NCI-H82 (cell line): Measurements from ENCODE around the gene HSPA6.
"Not testable (repeated sequence)": the region's sequence is repeated elsewhere in the genome, so short reads cannot be mapped to it uniquely, and the experiment has no call there.

Experiments
- DNase-seq: peaks from one replicate; lab custom pipeline; 2025; lab: John Stamatoyannopoulos, UW

HSPA6 gene

GRCh38 chr1:161523817-161524741 lies at the start of gene HSPA6:
HSPA6 (plus strand) TSS chr1:161524540; CDS start chr1:161524659, 119 bp downstream.
- DNase-seq, result peak; percentile 90

- DNase-seq, result not testable (repeated sequence)
Observed at GRCh38 chr1:161477711-161478110, 46.6 kb upstream of the HSPA6 start.

DNA sequence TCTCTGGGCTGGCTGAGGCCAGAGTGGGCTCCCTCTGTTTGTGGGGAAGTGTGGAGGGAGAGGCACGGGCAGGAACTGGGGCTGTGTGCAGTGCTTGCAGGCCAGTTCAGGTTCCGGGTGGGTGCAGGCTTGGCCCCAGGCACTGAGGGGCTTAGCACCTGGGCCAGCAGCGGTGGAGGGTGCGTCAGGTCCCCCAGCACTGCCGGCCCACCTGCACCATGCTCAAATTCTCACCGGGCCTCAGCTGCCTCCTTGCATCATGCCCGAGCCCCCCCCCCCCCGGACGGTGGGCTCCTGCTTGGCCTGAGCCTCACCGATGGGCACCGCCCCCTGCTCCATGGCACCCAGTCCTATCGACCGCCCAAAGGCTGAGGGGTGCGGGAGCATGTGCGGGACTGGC lies 45.4 kb upstream of the HSPA6 start:
- no peak for DNase-seq

DNA sequence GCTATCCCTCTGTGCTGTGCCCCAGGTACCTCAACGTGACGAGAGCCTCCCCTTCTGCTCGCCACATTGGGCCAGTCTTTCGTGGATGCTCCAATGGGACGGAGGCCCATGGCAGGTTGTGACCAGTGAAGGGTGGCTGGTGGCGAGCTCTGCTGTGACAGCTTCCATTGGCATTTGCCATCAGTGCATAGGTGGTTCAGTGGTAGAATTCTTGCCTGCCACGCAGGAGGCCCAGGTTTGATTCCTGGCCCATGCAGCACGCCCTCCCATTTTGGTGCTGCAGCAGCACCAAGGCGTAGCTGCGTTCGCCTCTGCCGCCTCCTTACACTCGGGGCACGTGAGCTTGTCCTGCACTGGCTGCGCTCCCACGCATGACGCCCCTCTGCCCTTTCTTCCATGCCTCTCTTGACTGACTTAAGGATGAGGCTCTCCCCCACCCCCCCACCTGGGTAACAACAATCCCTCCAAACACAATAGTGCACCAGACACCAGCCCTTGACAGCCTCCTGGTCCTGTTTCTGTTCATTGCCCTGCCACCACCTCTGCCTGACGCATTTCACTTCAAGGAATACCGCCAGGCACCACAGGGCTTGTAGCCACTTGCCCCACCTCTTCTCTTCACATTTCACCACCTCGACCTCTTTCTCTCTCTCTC lies 43.8 kb upstream of the HSPA6 start:
- no peak for DNase-seq

GRCh38 chr1:161481624-161482392 lies 42.5 kb upstream of the HSPA6 start:
- DNase-seq, result no peak

DNA sequence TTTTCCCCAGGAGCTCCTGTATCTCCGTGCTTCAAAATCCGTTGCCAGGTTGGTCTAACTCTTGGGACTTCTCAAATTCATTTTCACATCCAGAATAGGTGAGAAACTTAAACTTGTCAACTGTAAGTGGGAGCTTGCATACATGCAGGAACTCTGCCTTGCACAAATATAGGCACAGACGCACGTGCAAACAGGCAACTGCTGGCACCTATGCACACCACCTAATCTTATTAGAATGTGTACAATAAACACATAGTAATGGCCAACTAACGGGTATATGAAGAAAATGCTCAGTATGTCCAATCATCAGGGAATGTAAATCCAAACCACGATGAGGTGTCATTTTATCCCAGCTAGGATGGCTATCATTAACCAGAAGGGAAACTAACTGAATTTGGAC lies 41.7 kb upstream of the HSPA6 start:
- DNase-seq, result no peak

- DNase-seq, result peak; percentile 79
Observed at GRCh38 chr1:161483361-161483760, 41.0 kb upstream of the HSPA6 start.

GRCh38 chr1:161484613-161485012 lies 39.7 kb upstream of the HSPA6 start:
- peak; percentile 24 for DNase-seq

DNA sequence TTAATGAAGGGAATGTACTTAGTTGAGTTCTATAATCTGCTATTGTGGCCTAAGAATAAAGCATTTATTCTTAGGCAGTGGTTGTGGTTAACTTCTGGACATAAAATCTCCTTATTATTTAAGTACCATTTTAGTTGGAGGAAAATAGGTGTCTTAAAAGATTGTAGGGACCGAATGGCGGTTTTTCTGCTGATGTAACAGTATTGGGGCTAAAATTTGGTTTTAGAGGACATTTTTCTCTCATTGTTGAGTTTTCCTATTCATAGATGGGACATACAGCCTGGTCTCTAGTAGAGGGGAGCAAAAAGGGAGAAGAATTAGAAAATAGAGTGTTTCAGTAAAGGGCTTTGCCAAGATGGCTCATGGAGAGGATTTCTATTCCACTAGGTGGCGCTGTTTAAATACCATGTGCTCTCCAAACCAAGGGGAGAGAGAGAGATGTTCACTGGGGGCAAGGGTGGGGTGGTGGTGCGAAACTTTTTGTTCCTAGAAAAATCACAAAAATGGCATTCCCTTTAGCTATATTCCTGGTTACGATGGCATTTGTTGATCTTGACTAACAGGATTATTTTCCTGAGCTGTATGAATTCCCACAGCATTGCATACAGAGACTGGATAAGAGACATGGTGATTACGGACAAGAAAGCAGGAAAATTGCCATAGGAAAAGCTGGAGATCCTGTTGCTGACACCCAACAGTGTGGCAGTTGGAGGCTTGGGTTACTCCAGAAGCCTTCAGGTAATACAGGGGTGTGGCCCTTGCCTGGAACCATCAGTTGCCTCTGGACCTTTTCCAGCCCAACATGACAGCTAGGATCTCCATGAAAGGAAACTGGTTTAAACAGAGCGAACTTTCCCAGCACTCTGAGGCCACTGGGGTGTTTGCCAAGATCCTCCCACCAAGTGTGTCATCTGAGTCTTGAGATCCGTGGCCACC lies 37.3 kb upstream of the HSPA6 start:
- DNase-seq, result peak; percentile 91

- DNase-seq, result no peak
Observed at GRCh38 chr1:161491472-161491871, 32.9 kb upstream of the HSPA6 start.

GRCh38 chr1:161492827-161493226 lies 31.5 kb upstream of the HSPA6 start:
- DNase-seq, result no peak

GRCh38 chr1:161494091-161494735 lies 30.1 kb upstream of the HSPA6 start:
- DNase-seq, result no peak

DNA sequence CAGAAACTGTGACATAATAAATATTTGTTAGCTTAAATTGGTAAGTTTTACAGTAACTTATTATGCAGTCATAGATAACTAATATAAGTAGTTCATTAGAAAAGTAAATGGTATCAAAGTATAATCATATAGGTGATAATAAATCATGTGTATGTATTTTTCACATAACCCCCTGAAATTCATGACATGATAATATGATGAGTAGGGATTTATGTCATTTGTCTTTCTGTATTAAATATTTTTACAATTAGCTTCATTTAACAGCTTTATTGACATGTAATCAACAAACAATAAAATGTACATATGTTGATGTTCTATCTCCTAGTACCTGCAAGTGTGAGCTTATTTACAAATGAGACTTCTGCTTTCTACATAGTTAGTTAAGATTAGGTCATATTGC lies 28.9 kb upstream of the HSPA6 start:
- DNase-seq, result no peak

GRCh38 chr1:161497961-161498360 lies 26.4 kb upstream of the HSPA6 start:
- DNase-seq, result no peak

DNA sequence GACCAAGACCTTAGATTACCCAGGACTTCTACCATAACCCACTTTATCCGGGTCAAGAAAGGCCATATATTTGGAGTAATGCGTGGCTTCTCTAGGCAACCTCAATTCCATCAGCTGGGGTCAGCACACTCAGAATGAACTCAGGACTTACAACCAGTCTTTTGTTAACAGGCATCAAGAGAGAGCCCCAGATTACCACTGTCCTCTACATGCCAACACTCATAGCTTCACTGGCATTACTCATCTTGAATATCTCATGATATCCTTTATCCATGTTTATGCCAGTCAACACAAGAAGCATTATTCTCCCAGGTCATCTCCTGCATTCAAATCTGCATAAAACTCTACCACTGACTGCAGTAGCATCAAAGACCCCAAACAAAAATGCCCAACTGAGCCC lies 25.7 kb upstream of the HSPA6 start:
- DNase-seq, result no peak

DNA sequence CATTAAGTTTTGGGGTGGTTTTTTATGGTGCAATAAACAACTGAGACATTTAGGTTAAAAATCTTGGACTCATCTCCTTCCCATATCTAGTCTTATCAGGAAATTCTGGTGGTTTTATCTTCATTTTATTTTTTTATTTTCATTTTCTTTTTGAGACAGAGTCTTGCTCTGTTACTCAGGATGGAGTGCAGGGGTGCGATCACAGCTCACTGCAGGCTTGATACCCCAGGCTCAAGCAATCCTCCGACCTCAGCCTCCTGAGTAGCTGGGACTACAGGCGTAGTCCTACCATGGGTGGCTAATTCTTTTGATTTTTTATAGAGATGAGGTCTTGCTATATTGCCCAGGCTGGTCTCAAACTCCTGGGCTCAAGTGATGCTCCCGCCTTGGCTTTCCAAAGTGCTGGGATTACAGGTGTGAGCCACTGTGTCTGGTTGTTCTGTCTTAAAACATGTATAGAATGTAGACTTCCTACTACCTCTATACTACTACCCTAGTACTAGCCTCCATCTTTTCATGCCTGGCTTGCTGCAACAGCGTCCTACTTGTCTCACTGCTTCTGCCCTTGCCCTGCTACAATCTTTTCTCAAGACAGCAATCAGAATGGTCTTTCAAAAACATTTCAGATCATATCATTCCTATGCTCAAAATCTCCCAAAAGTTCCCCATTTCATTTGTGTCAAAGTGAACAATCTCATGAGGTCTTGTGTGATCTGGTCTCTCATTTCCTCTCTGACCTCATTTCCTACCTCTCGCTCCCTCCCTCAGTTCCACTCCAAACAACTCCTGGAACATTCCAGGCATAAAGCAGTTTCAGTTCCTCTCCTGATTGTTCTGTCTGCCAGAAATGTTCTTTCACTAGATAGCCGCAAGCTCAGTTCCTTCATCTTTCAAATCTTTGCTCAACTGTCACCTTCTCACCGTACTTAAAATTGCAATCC lies 25.0 kb upstream of the HSPA6 start:
- no peak for DNase-seq

- DNase-seq, result no peak
Observed at GRCh38 chr1:161501234-161501633, 23.1 kb upstream of the HSPA6 start.

- DNase-seq, result peak; percentile 64
Observed at GRCh38 chr1:161502181-161502580, 22.2 kb upstream of the HSPA6 start.

DNA sequence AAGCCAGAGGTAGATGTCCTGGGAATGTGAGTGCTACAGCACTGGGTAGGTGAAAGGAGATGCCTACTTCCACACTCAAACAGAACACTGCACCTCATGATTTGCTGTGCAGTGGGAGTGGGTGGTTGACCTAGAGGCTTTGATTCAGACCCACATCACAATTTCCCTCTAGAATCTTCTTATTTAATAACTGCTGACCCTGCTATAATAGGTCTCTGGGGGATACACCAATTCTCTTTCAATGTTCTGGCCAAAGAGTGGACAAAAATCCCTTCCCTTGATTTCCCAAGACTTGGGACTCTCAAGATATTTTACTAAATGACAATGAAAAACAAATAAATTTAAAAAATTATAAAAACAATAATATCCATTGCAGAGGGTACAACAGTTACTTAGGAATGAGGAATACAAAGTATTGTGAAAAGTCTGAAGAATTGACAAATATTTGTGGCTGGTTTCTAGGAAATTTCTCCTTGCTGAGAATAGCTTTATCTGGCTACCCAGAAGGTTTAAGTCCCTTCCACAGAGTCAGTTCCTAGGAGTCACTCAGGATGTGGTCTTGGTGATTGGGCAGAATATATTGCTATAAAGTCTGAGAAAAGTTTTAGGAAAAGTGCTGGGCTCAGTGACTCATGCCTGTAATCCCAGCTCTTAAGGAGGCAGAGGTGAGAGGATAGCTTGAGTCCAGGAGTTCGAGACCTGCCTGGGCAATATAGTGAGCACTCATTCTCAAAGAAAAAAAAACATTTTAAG lies 21.5 kb upstream of the HSPA6 start:
- no peak for DNase-seq
